Sigmoid colon (tissue), 4 donors: ENCODE measurements around the gene CDC42EP3.

Experiments
- POLR2A ChIP-seq, 2 donors: fragments of 450-650 bp; IDR thresholded peaks; one replicate each; pipeline ENCODE4 v1.6.1; 2016; ENCODE audit warnings: antibody characterized with exemption in 2 of 2, mild to moderate bottlenecking in 2 of 2, moderate library complexity in 2 of 2
- POLR2AphosphoS5 ChIP-seq, 4 donors: sonication (generic); formaldehyde crosslinking; IDR thresholded peaks; one replicate each; pipeline ENCODE4 v1.6.1; 2017; ENCODE audit warnings: antibody characterized with exemption in 4 of 4
- TF ChIP-seq, protein P1 (sequence below), 4 experiments: fragments of 450-650 bp in 3 of 4; fragments of 200-600 bp in 1 of 4; IDR thresholded peaks; one replicate each; pipeline ENCODE4 v1.5.1; 2016 to 2019; ENCODE audit warnings: antibody characterized with exemption in 4 of 4, mild to moderate bottlenecking in 3 of 4, moderate library complexity in 2 of 4

DNA sequence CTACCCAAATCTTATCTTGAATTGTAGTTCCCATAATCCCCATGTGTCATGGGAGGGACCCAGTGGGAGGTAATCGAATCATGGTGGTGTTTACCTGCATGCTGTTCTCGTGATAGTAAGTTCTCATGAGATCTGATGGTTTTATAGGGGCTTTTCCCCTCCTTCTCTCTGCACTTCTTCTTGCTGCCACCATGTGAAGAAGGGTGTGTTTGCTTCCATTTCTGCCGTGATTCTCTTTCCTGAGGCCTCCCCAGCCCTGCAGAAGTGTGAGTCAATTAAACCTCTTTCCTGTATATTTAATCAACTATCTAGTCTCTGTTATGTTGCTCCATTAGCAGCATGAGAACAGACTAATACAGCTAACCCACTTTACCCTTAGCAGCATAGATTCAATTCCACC lies 37.6 kb downstream of the CDC42EP3 start:
- TF ChIP-seq, protein P1, sequence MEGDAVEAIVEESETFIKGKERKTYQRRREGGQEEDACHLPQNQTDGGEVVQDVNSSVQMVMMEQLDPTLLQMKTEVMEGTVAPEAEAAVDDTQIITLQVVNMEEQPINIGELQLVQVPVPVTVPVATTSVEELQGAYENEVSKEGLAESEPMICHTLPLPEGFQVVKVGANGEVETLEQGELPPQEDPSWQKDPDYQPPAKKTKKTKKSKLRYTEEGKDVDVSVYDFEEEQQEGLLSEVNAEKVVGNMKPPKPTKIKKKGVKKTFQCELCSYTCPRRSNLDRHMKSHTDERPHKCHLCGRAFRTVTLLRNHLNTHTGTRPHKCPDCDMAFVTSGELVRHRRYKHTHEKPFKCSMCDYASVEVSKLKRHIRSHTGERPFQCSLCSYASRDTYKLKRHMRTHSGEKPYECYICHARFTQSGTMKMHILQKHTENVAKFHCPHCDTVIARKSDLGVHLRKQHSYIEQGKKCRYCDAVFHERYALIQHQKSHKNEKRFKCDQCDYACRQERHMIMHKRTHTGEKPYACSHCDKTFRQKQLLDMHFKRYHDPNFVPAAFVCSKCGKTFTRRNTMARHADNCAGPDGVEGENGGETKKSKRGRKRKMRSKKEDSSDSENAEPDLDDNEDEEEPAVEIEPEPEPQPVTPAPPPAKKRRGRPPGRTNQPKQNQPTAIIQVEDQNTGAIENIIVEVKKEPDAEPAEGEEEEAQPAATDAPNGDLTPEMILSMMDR (IDR thresholded peaks at IDR 0.05), result no peak
- TF ChIP-seq POLR2AphosphoS5 (IDR thresholded peaks at IDR 0.05) (no peak), POLR2A (IDR thresholded peaks at IDR 0.05) (no peak)
